Tibial nerve (tissue), 3 donors: ENCODE data around the gene MRGPRX4.

Source experiments
- CTCF ChIP-seq, 5 experiments: fragments of 200-600 bp in 3 of 5; fragments of 450-650 bp in 2 of 5; sonication (generic) in 3 of 5; IDR thresholded peaks; one replicate each; pipeline ENCODE4 v1.5.1; 2016 to 2019; ENCODE audit warnings: antibody characterized with exemption in 5 of 5, mild to moderate bottlenecking in 3 of 5, moderate library complexity in 2 of 5
- POLR2A ChIP-seq, 2 donors: fragments of 450-650 bp; IDR thresholded peaks; one replicate each; pipeline ENCODE4 v1.6.1; 2017; ENCODE audit warnings: antibody characterized with exemption in 2 of 2, mild to moderate bottlenecking in 2 of 2, moderate library complexity in 2 of 2

GRCh38 chr11:18171377-18172000 lies 1.1 kb upstream of the MRGPRX4 start:
- peak in 4 of 5 experiments; percentile 16 to 47 (median 20) for TF ChIP-seq CTCF (IDR thresholded peaks at IDR 0.05)
- TF ChIP-seq POLR2A (IDR thresholded peaks at IDR 0.05), result no peak
